ENCODE measurements around the gene PTPN23.
"Not testable (repeated sequence)": the region's sequence is repeated elsewhere in the genome, so short reads cannot be mapped to it uniquely, and the experiment has no call there.

PTPN23 gene

GRCh38 chr3:47370020-47370419 is 10.8 kb upstream of the PTPN23 start:
- not testable (repeated sequence) for DNase-seq (ENCODE audit: low read depth)

DNA sequence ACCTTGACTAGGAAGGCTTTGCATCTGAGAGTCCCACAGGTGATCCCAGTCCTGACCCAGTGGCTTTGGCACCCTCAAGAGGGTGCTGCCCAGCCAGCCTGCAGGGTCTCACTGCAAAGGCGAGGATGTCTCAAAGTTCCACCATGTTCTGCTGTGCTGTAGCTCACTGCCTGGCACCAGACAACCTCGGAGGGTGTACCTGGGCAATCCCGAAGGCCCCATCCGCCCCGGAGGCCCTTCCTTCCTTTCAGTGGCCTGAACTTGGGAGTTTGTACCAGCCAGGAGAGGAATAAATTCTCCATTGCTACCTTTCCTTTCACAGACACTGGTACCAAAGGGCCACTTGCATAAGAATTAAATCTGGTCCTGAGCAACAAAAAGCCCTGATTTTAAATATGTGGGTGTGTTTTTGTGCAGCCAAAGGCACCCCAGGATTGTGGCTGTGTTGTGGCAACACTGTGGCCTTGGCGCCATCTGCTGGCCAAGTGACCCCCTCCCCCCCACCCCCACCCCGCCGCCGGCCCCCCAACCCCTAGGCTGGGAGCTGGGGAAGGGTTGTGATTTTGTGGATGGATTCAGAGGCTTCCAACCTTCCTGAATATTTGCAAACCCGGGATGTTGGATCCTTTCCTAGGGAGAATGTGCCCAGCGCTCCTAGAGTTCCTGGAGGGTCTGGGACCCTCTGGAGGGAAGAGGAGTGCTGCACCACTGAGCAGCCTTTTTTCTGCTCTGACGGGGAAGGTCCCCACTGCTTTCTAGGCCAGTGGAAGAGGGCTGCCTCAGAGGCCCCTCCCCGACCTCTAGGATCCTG is 9.7 kb upstream of the PTPN23 start:
- DNase-seq (ENCODE audit: low read depth), result no peak

- DNase-seq (ENCODE audit: low read depth), result no peak
Observed at GRCh38 chr3:47374587-47374986, 6.2 kb upstream of the PTPN23 start.

- DNase-seq (ENCODE audit: low read depth), result no peak
Observed at GRCh38 chr3:47376393-47376792, 4.4 kb upstream of the PTPN23 start.

DNA sequence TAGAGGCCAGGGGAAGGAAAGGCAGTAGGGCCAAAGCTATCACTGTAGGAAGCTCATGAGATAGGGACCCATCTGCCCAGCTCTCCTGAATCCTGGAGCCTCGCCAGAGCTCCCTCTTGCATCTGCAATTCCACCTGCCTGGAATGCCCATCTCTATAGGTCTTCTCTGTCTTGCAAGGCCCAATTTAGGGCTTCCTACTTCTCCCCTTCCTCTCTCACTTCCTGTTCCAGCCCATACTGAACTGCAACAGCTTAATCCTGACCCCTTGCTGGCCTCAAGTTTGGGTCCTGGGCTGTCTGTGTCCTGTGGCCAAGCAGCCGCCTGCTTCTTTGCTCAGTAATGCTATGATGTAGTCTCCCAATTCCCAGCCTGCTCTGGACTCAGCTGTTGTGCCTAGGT is 3.6 kb upstream of the PTPN23 start:
- DNase-seq (ENCODE audit: low read depth), result no peak

- no peak for DNase-seq (ENCODE audit: low read depth)
Observed at GRCh38 chr3:47378869-47379268, 2.0 kb upstream of the PTPN23 start.

DNA sequence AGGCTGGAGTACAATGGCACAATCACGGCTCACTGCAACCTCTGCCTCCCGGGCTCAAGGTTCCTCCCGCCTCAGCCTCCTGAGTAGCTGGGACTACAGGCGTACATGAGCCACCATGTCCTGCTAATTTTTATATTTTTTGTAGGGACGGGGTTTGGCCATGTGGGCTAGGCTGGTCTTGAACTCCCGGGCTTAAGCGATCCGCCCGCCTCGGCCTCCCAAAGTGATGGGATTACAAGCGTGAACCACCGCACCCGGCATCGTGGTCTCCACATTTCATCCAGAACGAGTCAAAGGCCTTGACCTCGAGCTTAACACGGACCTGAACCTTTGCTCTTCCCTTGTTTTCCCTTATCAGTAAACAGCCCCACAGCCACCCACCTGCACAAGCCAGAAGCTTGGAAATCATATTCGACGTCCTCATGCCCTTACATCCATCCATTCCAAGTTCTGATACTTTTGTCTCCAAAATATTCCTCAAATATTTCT is 1.4 kb upstream of the PTPN23 start:
- DNase-seq (ENCODE audit: low read depth), result no peak

DNA sequence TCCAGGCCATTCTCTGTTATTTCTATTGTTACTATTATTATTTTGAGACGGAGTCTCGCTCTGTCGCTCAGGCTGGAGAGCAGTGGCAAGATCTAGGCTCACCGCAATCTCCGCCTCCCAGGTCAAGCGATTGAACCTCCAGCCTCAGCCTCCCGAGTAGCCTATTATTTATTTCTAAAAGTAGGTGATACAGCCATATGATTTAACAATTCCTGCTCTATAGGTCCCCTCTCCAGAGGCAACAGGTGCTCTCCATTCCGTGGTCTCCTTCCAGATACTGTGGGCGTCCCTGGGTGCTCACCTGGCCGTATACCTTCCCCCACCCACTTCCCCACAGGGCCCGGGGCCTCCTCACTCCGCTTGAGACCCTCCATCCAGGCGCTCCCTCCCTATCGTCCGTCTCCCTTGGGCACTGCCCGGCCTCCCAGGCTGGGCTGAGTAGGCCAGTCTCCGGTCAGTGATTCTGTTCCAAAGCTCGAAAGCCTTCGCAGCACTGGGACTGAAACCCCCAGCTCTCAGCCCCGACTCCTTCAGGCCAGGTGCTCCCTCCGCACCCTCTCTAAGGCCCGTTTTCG is 708 bp upstream of the PTPN23 start:
- no peak for DNase-seq (ENCODE audit: low read depth)

GRCh38 chr3:47381317-47382157 is 716 bp downstream of the PTPN23 start:
- peak; percentile 36 for DNase-seq (ENCODE audit: low read depth)

DNA sequence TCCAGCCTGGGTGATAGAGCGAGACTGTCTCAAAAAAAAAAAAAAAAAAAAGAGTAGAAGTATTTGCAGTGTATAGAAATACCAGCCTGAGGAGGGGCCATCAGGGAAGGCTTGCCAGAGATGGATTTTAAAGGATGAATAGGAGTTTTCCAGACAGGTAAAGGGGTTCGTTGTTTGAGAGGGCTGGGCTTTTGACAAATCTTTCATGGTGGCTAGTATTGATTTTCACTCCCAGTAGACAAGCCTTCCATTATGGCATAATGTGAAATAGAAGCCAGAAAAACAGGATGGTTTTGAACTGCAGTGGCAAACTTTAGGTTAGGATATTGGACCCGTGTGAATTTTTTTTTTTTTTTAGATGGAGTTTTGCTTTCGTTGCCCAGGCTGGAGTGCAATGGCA is 3.6 kb downstream of the PTPN23 start:
- DNase-seq (ENCODE audit: low read depth), result no peak

DNA sequence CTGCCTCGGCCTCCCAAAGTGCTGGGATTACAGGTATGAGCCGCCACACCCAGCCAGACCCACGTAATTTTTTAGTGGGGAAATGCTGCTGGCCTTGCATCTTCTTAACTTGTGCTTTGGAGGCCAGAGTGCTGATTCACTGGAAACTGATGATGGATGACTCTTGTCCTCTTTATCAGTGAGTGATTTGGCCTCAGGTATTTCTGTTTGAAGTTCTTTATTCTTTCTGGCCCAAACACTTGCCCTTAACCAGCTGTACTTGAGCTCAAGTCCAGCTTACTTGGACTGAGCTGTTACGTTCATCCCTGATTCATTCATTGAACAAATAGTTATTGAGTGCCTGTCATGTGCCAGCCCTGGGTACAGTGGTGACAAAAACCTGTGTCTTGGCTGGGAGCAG is 4.2 kb downstream of the PTPN23 start:
- DNase-seq (ENCODE audit: low read depth), result no peak

DNA sequence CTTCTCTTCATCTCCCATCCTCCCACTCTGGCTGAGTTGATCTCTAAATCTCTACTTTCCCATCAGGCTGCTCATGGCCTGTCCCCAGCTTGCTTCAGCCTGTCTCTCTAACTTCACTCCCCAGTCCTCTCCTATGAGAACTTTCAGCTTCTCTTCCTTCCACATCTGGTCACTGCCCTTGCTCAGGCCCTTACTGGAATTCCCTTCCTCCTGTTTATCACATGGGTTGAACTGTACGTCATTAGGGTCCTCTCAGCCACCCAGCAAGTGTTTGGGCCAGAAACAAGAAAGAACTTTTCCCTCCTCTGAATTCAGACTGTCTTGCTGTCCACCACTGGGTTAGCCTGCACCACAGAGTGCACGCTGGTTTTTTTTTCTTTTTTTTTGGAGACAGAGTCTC is 5.0 kb downstream of the PTPN23 start:
- DNase-seq (ENCODE audit: low read depth), result no peak

DNA sequence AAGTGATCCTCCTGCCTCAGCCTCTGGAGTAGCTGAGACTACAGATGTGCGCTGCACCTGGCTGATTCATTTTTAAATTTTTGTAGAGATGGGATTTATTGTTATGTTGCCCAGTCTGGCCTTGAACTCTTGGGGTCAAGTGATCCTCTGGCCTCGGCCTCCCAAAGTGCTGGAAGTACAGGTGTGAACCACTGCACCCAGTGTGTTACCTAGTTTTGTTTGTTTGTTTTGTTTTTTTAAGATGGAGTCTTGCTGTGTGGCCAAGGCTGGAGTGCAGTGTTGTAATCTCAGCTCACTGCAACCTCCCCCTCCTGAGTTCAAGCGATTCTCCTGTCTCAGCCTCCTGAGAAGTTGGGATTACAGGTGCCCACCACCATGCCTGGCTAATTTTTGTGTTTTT is 12.1 kb downstream of the PTPN23 start:
- DNase-seq (ENCODE audit: low read depth), result no peak

DNA sequence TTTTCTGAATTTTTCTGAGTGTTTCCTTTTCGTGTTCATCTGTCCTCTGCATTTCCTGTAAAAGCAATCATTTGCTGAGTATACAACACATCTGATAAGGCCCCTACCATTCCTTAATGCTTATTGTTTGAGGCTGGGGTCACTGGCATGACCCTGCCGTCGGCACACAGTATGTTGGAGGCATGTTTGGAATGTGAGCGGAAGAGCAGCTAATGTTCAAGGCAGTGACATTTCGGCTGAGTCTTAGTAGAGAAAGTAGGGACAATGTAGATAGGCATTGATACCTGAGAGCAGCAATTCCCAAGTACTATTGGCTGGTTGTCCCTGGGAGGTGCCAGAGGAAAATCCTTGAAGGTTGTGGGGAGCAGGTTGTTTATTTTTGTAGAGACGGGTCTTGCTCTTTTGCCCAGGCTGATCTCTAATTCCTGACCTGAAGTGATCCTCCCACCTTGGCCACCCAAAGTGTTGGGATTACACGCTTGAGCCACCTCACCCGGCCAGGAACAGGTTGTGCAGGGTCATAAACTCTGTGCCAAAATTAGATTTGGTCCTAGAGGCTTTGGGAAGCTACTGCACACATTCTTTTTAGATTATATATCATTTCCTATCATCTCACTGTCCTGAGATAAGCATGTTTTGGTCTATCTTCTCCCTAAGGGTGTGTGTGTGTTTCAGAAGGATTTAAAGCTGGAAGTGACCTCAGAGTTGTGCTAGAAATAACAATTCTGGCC is 13.5 kb downstream of the PTPN23 start:
- DNase-seq (ENCODE audit: low read depth), result no peak

- DNase-seq (ENCODE audit: low read depth), result no peak
Observed at GRCh38 chr3:47394881-47395280, 14.1 kb downstream of the PTPN23 start.

DNA sequence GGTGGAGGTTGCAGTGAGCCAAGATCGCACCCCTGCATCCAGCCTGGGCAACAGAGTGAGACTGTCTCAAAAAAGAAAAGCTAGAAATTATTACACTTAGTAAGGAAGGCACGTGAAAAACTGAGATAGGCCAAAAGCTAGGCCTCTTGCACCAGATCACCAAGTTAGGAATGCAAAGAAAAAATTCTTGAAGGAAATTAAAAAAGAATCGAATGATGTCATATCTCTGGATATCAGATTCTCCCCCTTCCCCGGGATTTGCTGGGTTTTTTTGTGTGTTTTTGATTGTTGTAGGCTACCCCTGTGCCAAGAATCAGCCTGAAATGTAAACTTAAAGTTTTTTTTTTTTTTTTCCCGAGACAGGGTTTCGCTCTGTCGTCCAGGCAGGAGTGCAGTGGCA is 17.4 kb downstream of the PTPN23 start:
- DNase-seq (ENCODE audit: low read depth), result no peak

GRCh38 chr3:47399016-47399415 is 18.2 kb downstream of the PTPN23 start:
- no peak for DNase-seq (ENCODE audit: low read depth)

- DNase-seq (ENCODE audit: low read depth), result no peak
Observed at GRCh38 chr3:47399531-47400270, 18.9 kb downstream of the PTPN23 start.

DNA sequence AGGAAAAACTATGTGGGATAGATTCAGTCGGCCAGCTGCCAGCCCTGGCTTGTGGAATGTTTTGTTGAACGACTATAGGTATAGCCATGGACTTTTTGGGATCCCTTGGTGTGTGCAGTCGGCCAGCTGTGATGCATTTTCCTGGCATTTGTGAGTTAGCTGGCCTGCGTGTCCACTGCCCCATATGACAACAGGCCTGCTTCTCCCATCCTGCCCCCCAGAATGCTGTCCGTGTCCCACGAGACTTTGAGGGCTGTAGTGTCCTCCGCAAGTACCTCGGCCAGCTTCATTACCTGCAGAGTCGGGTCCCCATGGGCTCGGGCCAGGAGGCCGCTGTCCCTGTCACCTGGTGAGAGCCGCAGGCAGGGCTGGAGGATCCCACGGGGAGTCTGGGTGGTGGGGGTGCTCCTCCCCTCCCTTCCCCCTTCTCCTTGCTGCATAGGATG is 23.6 kb downstream of the PTPN23 start:
- no peak for DNase-seq (ENCODE audit: low read depth)

DNA sequence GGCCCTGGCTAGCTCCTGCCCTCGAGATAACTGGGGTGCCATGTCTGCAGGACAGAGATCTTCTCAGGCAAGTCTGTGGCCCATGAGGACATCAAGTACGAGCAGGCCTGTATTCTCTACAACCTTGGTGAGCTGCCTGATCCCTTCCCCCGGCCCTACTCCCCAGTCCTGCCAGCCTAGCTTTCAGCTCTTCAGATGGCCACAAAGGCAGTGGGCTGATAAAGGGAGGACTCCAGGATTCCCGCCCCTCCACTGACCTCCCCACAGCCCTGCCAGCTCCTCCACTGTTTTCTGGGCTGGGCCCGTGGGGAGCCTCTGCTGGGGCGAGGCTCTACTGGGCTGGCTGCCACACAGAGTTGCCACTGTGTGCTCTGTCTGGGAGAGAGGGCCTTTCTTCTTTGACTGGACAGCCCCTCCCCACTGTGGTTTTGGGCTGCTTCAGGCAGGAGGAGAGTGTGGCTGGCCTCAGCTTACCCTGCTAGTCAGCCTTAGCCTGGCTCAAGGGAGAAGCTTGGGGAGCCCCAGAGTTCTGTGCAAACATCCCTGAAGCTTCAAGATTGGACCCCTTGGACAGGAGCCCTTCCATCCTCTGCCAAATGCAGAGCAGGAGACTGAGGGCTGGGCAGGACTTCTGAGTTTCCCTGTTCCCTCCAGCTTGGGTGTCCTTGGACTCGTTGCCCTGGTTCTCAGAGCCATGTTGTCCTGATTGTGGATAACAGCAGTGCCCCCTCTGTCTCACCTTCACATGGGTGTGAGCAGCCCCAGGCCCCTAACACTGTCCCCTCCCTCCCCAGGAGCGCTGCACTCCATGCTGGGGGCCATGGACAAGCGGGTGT is 24.4 kb downstream of the PTPN23 start:
- DNase-seq (ENCODE audit: low read depth), result no peak
